GM23338 (cell line): ENCODE measurements around the gene IER3IP1. TPM values are rescaled to one million over a fixed set of nuclear protein-coding genes. Genes with fewer than 3 reads are reported as not detected.
A peak's percentile ranks its signal among the peaks of the same experiment; 100 is the strongest.

Experiments used
- ATAC-seq: fragments of 200-7000 bp; cut with Tn5 transposase; 3 replicates; pipeline ENCODE4 v1.9.1; 2020
- DNase-seq: peaks from one replicate; pipeline ENCODE4 v3.0.0-alpha.2; 2015; ENCODE audit warnings: low spot score
- H2AFZ ChIP-seq: fragments of 200-600 bp; sonication (generic); 2 replicates; pipeline ENCODE4 v1.8.0; 2016; ENCODE audit warnings: antibody characterized with exemption, mild to moderate bottlenecking, moderate library complexity
- H3F3A ChIP-seq: fragments of 200-600 bp; sonication (generic); replicated peaks from 2 replicates; pipeline ENCODE4 v1.8.0; 2017; ENCODE audit warnings: antibody characterized with exemption, mixed run types, low read depth
- H3K27ac ChIP-seq: fragments of 200-600 bp; sonication (generic); 2 replicates; pipeline ENCODE4 v1.6.1; 2016; ENCODE audit warnings: low read depth
- H3K27me3 ChIP-seq: fragments of 200-600 bp; sonication (generic); 2 replicates; pipeline ENCODE4 v1.8.0; 2016; ENCODE audit warnings: mild to moderate bottlenecking, mixed run types, moderate library complexity; ENCODE audit not compliant: insufficient read depth
- H3K36me3 ChIP-seq: fragments of 200-600 bp; sonication (generic); 2 replicates; pipeline ENCODE4 v1.8.0; 2016; ENCODE audit warnings: mild to moderate bottlenecking; ENCODE audit not compliant: insufficient read depth
- H3K4me1 ChIP-seq: fragments of 200-600 bp; sonication (generic); 2 replicates; pipeline ENCODE4 v1.8.0; 2016; ENCODE audit warnings: mild to moderate bottlenecking, moderate library complexity; ENCODE audit not compliant: insufficient read depth
- H3K4me2 ChIP-seq: fragments of 200-600 bp; sonication (generic); 2 replicates; pipeline ENCODE4 v1.7.1; 2017; ENCODE audit warnings: mixed run types
- H3K4me3 ChIP-seq: fragments of 200-600 bp; sonication (generic); 2 replicates; pipeline ENCODE4 v1.6.1; 2016; ENCODE audit warnings: mixed run types
- H3K79me2 ChIP-seq: fragments of 200-600 bp; sonication (generic); replicated peaks from 2 replicates; pipeline ENCODE4 v1.8.0; 2017; ENCODE audit warnings: mild to moderate bottlenecking; ENCODE audit not compliant: insufficient read depth
- H3K9me2 ChIP-seq: fragments of 200-600 bp; sonication (generic); 2 replicates; pipeline ENCODE4 v1.8.0; 2017; ENCODE audit not compliant: insufficient read depth
- H4K20me1 ChIP-seq: fragments of 200-600 bp; sonication (generic); replicated peaks from 2 replicates; pipeline ENCODE4 v1.8.0; 2017; ENCODE audit warnings: mild to moderate bottlenecking; ENCODE audit not compliant: insufficient read depth
- H3K27ac Mint-ChIP-seq: 2 replicates; pipeline ENCODE4 v1.8.0; 2020; ENCODE audit warnings: inconsistent platforms, mild to moderate bottlenecking, moderate library complexity, mixed read lengths
- H3K27me3 Mint-ChIP-seq: 3 replicates; pipeline ENCODE4 v1.8.0; 2022; ENCODE audit warnings: low read depth, mild to moderate bottlenecking, moderate library complexity, mixed read lengths, inconsistent platforms; ENCODE audit not compliant: insufficient read depth, poor library complexity
- H3K36me3 Mint-ChIP-seq: 3 replicates; pipeline ENCODE4 v1.8.0; 2021; ENCODE audit warnings: low read depth, mild to moderate bottlenecking, inconsistent platforms, moderate library complexity, mixed read lengths
- H3K4me1 Mint-ChIP-seq: 3 replicates; pipeline ENCODE4 v1.8.0; 2020; ENCODE audit warnings: mild to moderate bottlenecking, inconsistent platforms, mixed read lengths
- H3K4me3 Mint-ChIP-seq: 3 replicates; pipeline ENCODE4 v1.8.0; 2021; ENCODE audit warnings: moderate library complexity, mild to moderate bottlenecking, inconsistent platforms, mixed read lengths
- H3K9me3 Mint-ChIP-seq: 3 replicates; pipeline ENCODE4 v1.8.0; 2020; ENCODE audit warnings: moderate library complexity, mild to moderate bottlenecking, inconsistent platforms, mixed read lengths
- EZH2 ChIP-seq: fragments of 200-600 bp; sonication (generic); IDR thresholded peaks from one replicate; pipeline ENCODE4 v1.8.0; 2017; ENCODE audit warnings: antibody characterized with exemption, mild to moderate bottlenecking, low read depth; ENCODE audit not compliant: unreplicated experiment
- EZH2phosphoT487 ChIP-seq: fragments of 200-600 bp; sonication (generic); IDR thresholded peaks from one replicate; pipeline ENCODE4 v1.8.1; 2018; ENCODE audit warnings: antibody characterized with exemption; ENCODE audit not compliant: unreplicated experiment
- JUNB ChIP-seq: IDR thresholded peaks from one replicate; pipeline ENCODE4 v1.6.1; 2016; ENCODE audit warnings: antibody characterized with exemption; ENCODE audit not compliant: unreplicated experiment
- NANOG ChIP-seq: IDR thresholded peaks from 2 replicates; pipeline ENCODE4 v1.6.1; 2016; ENCODE audit warnings: antibody characterized with exemption, borderline replicate concordance
- POLR2AphosphoS5 ChIP-seq: IDR thresholded peaks from 2 replicates; pipeline ENCODE4 v1.6.1; 2016; ENCODE audit warnings: antibody characterized with exemption, low read depth
- STAT1 ChIP-seq: IDR thresholded peaks from one replicate; pipeline ENCODE4 v1.6.1; 2016; ENCODE audit warnings: antibody characterized with exemption; ENCODE audit not compliant: unreplicated experiment
- ZNF114 ChIP-seq: fragments of 250-450 bp; sonication (Bioruptor Pico); IDR thresholded peaks from 2 replicates; pipeline ENCODE4 v1.5.0; 2020; ENCODE audit warnings: mild to moderate bottlenecking, moderate library complexity
- ZNF331 ChIP-seq: fragments of 250-450 bp; sonication (Bioruptor Pico); IDR thresholded peaks from 2 replicates; pipeline ENCODE4 v1.5.0; 2020; ENCODE audit warnings: low read depth, mild to moderate bottlenecking, moderate library complexity
- polyA plus RNA-seq: library from polyadenylated mRNA; unstranded; fragments of >200 nt; fragmentation: Nextera tagmentation; extraction: Ambion mirVana; gene quantifications from 2 replicates; pipeline ENCODE4 v1.2.1, GENCODE V29; 2016
- total RNA-seq: library from RNA; depleted of rRNA; stranded (reverse); fragments of >200 nt; shearing (Covaris generic); gene quantifications from 2 replicates; pipeline ENCODE4 v1.2.3, GENCODE V29; 2014
- TF ChIP-seq, protein P1 (sequence below): fragments of 250-450 bp; sonication (Bioruptor Pico); IDR thresholded peaks from 2 replicates; pipeline ENCODE4 v1.5.0; 2020; ENCODE audit warnings: mild to moderate bottlenecking, moderate library complexity
- TF ChIP-seq, protein P2 (sequence below): IDR thresholded peaks from 2 replicates; pipeline ENCODE4 v1.6.1; 2016; ENCODE audit warnings: antibody characterized with exemption
- TF ChIP-seq, protein P3 (sequence below), 2 experiments: fragments of 200-600 bp in 1 of 2; sonication (generic) in 1 of 2; conservative IDR thresholded peaks; 2 replicates each; pipeline versions ENCODE4 v1.5.1 to v1.6.1; 2016 to 2017; ENCODE audit warnings: antibody characterized with exemption in 2 of 2, low read depth in 2 of 2, mild to moderate bottlenecking in 2 of 2, moderate library complexity in 1 of 2

The IER3IP1 gene
- total and polyA plus RNA-seq, 2 experiments from 2014 or later = 12.2 to 24.0 TPM

DNA sequence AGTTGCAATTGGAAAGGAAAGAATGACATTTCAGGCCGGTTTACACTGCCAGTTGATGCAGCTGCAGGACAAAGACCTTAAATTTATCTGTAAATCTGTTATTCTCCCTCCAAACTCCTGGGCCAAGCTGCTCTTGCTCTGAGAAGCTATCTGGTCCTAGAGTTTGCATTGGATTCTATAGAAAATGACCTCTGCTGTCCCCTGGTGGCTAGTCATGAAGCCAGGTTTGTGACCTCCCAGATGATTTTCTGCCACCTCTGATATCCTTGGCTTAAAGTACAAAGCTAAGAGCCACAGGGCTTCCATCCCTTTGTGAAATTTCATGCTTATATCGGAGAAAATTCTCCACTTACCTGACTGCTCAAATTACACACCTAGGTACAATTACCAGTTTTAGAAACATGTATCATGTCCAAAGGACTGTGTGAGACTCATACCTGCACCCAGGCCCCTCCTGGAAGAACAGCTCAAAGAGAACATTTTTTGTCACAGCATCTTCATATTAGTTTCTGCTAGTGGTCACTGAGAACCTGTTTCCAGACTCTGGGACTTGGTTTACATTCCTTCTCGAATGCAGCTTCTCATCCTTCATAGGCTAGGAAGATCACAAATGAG, 28.9 kb upstream of the IER3IP1 start (continued):
- TF ChIP-seq, protein P1, sequence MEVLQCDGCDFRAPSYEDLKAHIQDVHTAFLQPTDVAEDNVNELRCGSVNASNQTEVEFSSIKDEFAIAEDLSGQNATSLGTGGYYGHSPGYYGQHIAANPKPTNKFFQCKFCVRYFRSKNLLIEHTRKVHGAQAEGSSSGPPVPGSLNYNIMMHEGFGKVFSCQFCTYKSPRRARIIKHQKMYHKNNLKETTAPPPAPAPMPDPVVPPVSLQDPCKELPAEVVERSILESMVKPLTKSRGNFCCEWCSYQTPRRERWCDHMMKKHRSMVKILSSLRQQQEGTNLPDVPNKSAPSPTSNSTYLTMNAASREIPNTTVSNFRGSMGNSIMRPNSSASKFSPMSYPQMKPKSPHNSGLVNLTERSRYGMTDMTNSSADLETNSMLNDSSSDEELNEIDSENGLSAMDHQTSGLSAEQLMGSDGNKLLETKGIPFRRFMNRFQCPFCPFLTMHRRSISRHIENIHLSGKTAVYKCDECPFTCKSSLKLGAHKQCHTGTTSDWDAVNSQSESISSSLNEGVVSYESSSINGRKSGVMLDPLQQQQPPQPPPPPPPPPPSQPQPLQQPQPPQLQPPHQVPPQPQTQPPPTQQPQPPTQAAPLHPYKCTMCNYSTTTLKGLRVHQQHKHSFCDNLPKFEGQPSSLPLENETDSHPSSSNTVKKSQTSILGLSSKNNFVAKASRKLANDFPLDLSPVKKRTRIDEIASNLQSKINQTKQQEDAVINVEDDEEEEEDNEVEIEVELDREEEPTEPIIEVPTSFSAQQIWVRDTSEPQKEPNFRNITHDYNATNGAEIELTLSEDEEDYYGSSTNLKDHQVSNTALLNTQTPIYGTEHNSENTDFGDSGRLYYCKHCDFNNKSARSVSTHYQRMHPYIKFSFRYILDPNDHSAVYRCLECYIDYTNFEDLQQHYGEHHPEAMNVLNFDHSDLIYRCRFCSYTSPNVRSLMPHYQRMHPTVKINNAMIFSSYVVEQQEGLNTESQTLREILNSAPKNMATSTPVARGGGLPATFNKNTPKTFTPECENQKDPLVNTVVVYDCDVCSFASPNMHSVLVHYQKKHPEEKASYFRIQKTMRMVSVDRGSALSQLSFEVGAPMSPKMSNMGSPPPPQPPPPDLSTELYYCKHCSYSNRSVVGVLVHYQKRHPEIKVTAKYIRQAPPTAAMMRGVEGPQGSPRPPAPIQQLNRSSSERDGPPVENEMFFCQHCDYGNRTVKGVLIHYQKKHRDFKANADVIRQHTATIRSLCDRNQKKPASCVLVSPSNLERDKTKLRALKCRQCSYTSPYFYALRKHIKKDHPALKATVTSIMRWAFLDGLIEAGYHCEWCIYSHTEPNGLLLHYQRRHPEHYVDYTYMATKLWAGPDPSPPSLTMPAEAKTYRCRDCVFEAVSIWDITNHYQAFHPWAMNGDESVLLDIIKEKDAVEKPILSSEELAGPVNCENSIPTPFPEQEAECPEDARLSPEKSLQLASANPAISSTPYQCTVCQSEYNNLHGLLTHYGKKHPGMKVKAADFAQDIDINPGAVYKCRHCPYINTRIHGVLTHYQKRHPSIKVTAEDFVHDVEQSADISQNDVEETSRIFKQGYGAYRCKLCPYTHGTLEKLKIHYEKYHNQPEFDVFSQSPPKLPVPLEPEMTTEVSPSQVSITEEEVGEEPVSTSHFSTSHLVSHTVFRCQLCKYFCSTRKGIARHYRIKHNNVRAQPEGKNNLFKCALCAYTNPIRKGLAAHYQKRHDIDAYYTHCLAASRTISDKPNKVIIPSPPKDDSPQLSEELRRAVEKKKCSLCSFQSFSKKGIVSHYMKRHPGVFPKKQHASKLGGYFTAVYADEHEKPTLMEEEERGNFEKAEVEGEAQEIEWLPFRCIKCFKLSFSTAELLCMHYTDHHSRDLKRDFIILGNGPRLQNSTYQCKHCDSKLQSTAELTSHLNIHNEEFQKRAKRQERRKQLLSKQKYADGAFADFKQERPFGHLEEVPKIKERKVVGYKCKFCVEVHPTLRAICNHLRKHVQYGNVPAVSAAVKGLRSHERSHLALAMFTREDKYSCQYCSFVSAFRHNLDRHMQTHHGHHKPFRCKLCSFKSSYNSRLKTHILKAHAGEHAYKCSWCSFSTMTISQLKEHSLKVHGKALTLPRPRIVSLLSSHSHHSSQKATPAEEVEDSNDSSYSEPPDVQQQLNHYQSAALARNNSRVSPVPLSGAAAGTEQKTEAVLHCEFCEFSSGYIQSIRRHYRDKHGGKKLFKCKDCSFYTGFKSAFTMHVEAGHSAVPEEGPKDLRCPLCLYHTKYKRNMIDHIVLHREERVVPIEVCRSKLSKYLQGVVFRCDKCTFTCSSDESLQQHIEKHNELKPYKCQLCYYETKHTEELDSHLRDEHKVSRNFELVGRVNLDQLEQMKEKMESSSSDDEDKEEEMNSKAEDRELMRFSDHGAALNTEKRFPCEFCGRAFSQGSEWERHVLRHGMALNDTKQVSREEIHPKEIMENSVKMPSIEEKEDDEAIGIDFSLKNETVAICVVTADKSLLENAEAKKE (CRISPR knock-in tag) = 0 out of 2 replicates have a peak, but pooled peaks have one; percentile 37

DNA sequence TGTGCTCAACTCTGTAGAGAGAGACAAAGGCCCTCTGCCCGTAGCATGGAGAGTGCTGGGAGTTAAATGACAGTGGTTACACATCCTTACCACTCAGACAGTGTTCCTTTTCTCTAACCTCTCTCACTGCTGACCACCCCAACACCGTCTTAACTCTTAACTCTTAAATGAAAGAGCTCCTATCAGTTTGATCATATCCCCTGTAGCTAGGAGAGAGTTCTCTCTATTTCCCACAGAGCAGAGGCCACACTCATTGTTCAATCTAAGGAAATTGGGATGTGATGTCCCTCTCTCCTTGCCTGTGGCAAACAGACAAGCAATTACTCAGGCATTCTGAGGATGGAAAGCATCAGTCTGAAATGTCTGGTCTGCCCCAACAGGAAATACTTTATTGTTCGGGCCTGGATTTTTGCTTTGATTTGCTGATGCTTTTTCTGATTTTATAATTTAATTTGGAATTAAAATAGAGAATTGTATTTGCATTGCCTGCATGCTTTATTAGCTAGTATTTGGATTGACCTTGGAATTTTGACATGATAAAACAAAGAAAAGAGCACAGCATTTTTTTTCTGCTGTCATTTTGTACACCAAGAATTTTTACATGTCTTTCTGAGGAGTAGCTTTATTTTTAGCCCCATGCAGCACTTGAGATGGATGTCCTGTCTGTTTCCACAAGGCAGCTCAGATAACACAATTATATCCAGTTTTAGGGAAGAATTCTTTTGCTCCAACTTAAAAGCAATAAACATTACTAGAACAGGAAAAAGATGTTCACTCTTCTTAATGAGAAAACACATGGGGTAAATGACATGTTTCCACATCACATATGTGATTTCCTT, 27.7 kb upstream of the IER3IP1 start:
- Histone ChIP-seq H3K4me3 (no peak overlapping the region), H4K20me1 (no peaks in the 10 kb centered on the region), H3K27me3 (no peaks in the 10 kb centered on the region), H3K9me2 (no peaks in the 10 kb centered on the region), H3K4me1 (no peaks in the 10 kb centered on the region), H3K36me3 (no peaks in the 10 kb centered on the region), H2AFZ (peak overlapping the region; percentile 69), H3K79me2 (no peaks in the 10 kb centered on the region), H3K27ac (no peak overlapping the region), H3K4me2 (no peak overlapping the region), H3F3A (no peaks in the 10 kb centered on the region)
- no peak overlapping the region for H3K4me3 Mint-ChIP-seq
- ATAC-seq = no peak
- no peaks in the 10 kb centered on the region for H3K27me3 Mint-ChIP-seq
- no peaks in the 10 kb centered on the region for H3K36me3 Mint-ChIP-seq
- no peak overlapping the region for H3K27ac Mint-ChIP-seq
- no peaks in the 10 kb centered on the region for H3K9me3 Mint-ChIP-seq
- DNase-seq = no peak
- H3K4me1 Mint-ChIP-seq = peaks cover 7% of the 10 kb centered on the region
- TF ChIP-seq STAT1 (no peak), EZH2phosphoT487 (no peak), EZH2 (no peak), ZNF331 (no peak), JUNB (no peak), NANOG (no peak), ZNF114 (CRISPR knock-in tag) (no peak), POLR2AphosphoS5 (no peak)
- TF ChIP-seq, protein P2, sequence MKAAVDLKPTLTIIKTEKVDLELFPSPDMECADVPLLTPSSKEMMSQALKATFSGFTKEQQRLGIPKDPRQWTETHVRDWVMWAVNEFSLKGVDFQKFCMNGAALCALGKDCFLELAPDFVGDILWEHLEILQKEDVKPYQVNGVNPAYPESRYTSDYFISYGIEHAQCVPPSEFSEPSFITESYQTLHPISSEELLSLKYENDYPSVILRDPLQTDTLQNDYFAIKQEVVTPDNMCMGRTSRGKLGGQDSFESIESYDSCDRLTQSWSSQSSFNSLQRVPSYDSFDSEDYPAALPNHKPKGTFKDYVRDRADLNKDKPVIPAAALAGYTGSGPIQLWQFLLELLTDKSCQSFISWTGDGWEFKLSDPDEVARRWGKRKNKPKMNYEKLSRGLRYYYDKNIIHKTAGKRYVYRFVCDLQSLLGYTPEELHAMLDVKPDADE = no peak
- TF ChIP-seq, protein P3, sequence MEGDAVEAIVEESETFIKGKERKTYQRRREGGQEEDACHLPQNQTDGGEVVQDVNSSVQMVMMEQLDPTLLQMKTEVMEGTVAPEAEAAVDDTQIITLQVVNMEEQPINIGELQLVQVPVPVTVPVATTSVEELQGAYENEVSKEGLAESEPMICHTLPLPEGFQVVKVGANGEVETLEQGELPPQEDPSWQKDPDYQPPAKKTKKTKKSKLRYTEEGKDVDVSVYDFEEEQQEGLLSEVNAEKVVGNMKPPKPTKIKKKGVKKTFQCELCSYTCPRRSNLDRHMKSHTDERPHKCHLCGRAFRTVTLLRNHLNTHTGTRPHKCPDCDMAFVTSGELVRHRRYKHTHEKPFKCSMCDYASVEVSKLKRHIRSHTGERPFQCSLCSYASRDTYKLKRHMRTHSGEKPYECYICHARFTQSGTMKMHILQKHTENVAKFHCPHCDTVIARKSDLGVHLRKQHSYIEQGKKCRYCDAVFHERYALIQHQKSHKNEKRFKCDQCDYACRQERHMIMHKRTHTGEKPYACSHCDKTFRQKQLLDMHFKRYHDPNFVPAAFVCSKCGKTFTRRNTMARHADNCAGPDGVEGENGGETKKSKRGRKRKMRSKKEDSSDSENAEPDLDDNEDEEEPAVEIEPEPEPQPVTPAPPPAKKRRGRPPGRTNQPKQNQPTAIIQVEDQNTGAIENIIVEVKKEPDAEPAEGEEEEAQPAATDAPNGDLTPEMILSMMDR (conservative IDR thresholded peaks at IDR 0.05; ENCODE audit: low read depth in 2 of 2) = no peak
